PC-3 (cell line): ENCODE data around the gene GPD1L. TPM values are rescaled to one million over a fixed set of nuclear protein-coding genes. Genes with fewer than 3 reads are reported as not detected.

Source experiments
- ATAC-seq: fragments of 200-7000 bp; cut with Tn5 transposase; 2 replicates; pipeline ENCODE4 v1.9.1; 2020; ENCODE audit warnings: mild to moderate bottlenecking, moderate library complexity
- BruUV-seq: library from RNA; stranded (reverse); fragments of 400-500 nt; replicated peaks from 2 replicates; lab custom pipeline; 2021; lab: Mats Ljungman, UMichigan
- CTCF ChIA-PET: fragments of 300-600 bp; sonication (Branson Sonifier 250); formaldehyde crosslinking; loops from one replicate; lab custom pipeline; 2022; ENCODE audit warnings: antibody characterized with exemption; lab: Charles Lee
- POLR2A ChIA-PET: fragments of 300-600 bp; sonication (Branson Sonifier 250); formaldehyde crosslinking; loops from one replicate; lab custom pipeline; 2022; ENCODE audit warnings: antibody characterized with exemption; ENCODE audit not compliant: unreplicated experiment; lab: Charles Lee
- DNase-seq: peaks from one replicate; pipeline ENCODE4 v3.0.0-alpha.2; 2015
- H2AFZ ChIP-seq: fragments of 300-600 bp; sonication (generic); 2 replicates; pipeline ENCODE4 v1.6.0; 2016; ENCODE audit warnings: antibody characterized with exemption, low read length
- H3F3A ChIP-seq: fragments of 300-600 bp; sonication (generic); one replicate; pipeline ENCODE4 v1.6.0; 2017; ENCODE audit warnings: antibody characterized with exemption, low read length, control low read depth, mild to moderate bottlenecking; ENCODE audit not compliant: unreplicated experiment
- H3K27ac ChIP-seq: fragments of 300-600 bp; sonication (generic); 2 replicates; pipeline ENCODE4 v1.5.1; 2016; ENCODE audit warnings: mild to moderate bottlenecking, low read length
- H3K27me3 ChIP-seq: fragments of 300-600 bp; sonication (generic); 2 replicates; pipeline ENCODE4 v1.6.1; 2016; ENCODE audit warnings: low read length, mixed read lengths
- H3K36me3 ChIP-seq: fragments of 300-600 bp; sonication (generic); 2 replicates; pipeline ENCODE4 v1.6.1; 2016; ENCODE audit warnings: low read depth, mixed run types, low read length, mixed read lengths
- H3K4me1 ChIP-seq: fragments of 300-600 bp; sonication (generic); 2 replicates; pipeline ENCODE4 v1.5.1; 2016; ENCODE audit warnings: low read length; ENCODE audit not compliant: insufficient read depth
- H3K4me2 ChIP-seq: fragments of 300-600 bp; sonication (generic); 2 replicates; pipeline ENCODE4 v1.6.0; 2016; ENCODE audit warnings: low read length
- H3K4me3 ChIP-seq: fragments of 300-600 bp; sonication (generic); 2 replicates; pipeline ENCODE4 v1.5.1; 2016; ENCODE audit warnings: mild to moderate bottlenecking, low read length, mixed read lengths
- H3K79me2 ChIP-seq: fragments of 300-600 bp; sonication (generic); 2 replicates; pipeline ENCODE4 v1.6.1; 2017; ENCODE audit warnings: low read length, mixed read lengths
- H3K9ac ChIP-seq: fragments of 300-600 bp; sonication (generic); 2 replicates; pipeline ENCODE4 v1.6.0; 2016; ENCODE audit warnings: mild to moderate bottlenecking, low read length
- H3K9me2 ChIP-seq: fragments of 300-600 bp; sonication (generic); replicated peaks from 2 replicates; pipeline ENCODE4 v1.6.1; 2016; ENCODE audit warnings: mixed run types, low read length, mixed read lengths
- H3K9me3 ChIP-seq: fragments of 300-600 bp; sonication (generic); 2 replicates; pipeline ENCODE4 v1.6.1; 2016; ENCODE audit warnings: low read length, mixed read lengths
- H4K20me1 ChIP-seq: fragments of 300-600 bp; sonication (generic); 2 replicates; pipeline ENCODE4 v1.6.1; 2016; ENCODE audit warnings: low read length, mixed read lengths
- EZH2 ChIP-seq: fragments of 300-600 bp; sonication (generic); IDR thresholded peaks from one replicate; pipeline ENCODE4 v1.6.1; 2017; ENCODE audit warnings: antibody characterized with exemption, mild to moderate bottlenecking, low read length; ENCODE audit not compliant: unreplicated experiment
- EZH2phosphoT487 ChIP-seq: fragments of 300-600 bp; sonication (generic); IDR thresholded peaks from 2 replicates; pipeline ENCODE4 v1.6.1; 2018; ENCODE audit warnings: mild to moderate bottlenecking, antibody characterized with exemption, low read length, borderline replicate concordance
- intact Hi-C: fragments of 100-400 bp; cut with micrococcal nuclease; formaldehyde crosslinking; loops from 2 replicates; pipeline ENCODE4 v1.9.0; 2023
- total RNA-seq: library from RNA; depleted of rRNA; stranded (reverse); fragments of >200 nt; gene quantifications from 2 replicates; pipeline ENCODE4 v1.2.3, GENCODE V29; 2014
- TF ChIP-seq, protein P1 (sequence below): fragments of 300-600 bp; sonication (generic); conservative IDR thresholded peaks from 2 replicates; pipeline ENCODE4 v1.5.1; 2017; ENCODE audit warnings: antibody characterized with exemption, low read depth, mild to moderate bottlenecking, low read length

Gene GPD1L
- total RNA-seq, 1 experiment from 2014 or later, result 33.7 TPM

DNA sequence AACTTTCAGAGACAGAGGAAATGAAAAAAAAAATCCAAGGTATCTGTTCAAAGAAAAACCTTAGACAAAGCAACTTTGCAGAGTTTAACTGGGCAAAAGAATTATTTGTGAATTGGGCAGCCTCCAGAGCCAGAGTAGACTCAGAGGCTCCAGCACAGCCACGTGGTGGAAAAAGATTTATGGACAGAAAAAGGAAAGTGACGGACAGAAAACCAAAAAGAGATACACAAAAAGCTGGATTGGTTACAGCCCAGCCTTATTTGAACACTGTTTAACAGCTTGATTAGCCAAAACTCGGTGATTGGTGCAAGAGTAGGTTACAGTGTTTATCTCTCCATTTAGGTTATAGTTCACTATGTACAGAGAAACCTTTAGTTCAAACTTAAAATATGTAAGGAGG, 23.7 kb upstream of the GPD1L start:
- H3K79me2 ChIP-seq, result no peaks in the 10 kb centered on the region
- no peaks in the 10 kb centered on the region for H3K9me3 ChIP-seq
- H3K9ac ChIP-seq, result no peak overlapping the region
- DNase-seq, result peak; percentile 14
- H3K27ac ChIP-seq, result no peak overlapping the region
- TF ChIP-seq, protein P1, sequence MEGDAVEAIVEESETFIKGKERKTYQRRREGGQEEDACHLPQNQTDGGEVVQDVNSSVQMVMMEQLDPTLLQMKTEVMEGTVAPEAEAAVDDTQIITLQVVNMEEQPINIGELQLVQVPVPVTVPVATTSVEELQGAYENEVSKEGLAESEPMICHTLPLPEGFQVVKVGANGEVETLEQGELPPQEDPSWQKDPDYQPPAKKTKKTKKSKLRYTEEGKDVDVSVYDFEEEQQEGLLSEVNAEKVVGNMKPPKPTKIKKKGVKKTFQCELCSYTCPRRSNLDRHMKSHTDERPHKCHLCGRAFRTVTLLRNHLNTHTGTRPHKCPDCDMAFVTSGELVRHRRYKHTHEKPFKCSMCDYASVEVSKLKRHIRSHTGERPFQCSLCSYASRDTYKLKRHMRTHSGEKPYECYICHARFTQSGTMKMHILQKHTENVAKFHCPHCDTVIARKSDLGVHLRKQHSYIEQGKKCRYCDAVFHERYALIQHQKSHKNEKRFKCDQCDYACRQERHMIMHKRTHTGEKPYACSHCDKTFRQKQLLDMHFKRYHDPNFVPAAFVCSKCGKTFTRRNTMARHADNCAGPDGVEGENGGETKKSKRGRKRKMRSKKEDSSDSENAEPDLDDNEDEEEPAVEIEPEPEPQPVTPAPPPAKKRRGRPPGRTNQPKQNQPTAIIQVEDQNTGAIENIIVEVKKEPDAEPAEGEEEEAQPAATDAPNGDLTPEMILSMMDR, result no peak
- TF ChIP-seq EZH2phosphoT487 (no peak), EZH2 (no peak)
- H2AFZ ChIP-seq, result peak overlapping the region; percentile 37
- BruUV-seq, result no TSS peak
- no peaks in the 10 kb centered on the region for H3F3A ChIP-seq
- ChIA-PET CTCF (interaction anchor here (0.7 kb wide), 1 partner anchor 91 kb away, joined by 3 read pairs; no protein-coding TSS in a partner anchor), POLR2A (no interaction called here)
- ATAC-seq, result peak; percentile 83
- no peak overlapping the region for H3K4me3 ChIP-seq
- peaks cover 9% of the 10 kb centered on the region for H3K4me1 ChIP-seq
- H3K27me3 ChIP-seq, result no peaks in the 10 kb centered on the region
- peak overlapping the region; percentile 8 for H3K4me2 ChIP-seq
- H4K20me1 ChIP-seq, result no peaks in the 10 kb centered on the region
- H3K36me3 ChIP-seq, result no peaks in the 10 kb centered on the region
- intact Hi-C loops, result loop anchor here (1.0 to 5.0 kb wide), 3 partner anchors 35 to 64 kb away; no protein-coding TSS in a partner anchor
- H3K9me2 ChIP-seq, result no peaks in the 10 kb centered on the region

- Histone ChIP-seq H3K27ac (no peak overlapping the region), H3K4me1 (peaks cover 7% of the 10 kb centered on the region), H3K27me3 (no peaks in the 10 kb centered on the region), H3K36me3 (no peaks in the 10 kb centered on the region), H4K20me1 (no peaks in the 10 kb centered on the region), H3K9ac (no peak overlapping the region), H3K4me2 (no peak overlapping the region), H3K9me2 (no peaks in the 10 kb centered on the region), H3K4me3 (no peak overlapping the region), H3K9me3 (no peaks in the 10 kb centered on the region), H2AFZ (no peak overlapping the region), H3F3A (no peaks in the 10 kb centered on the region), H3K79me2 (no peaks in the 10 kb centered on the region)
- intact Hi-C loops, result loop anchor here (2.0 to 5.0 kb wide), 2 partner anchors 36 to 61 kb away; no protein-coding TSS in a partner anchor
- DNase-seq, result no peak
- ChIA-PET CTCF (no interaction called here), POLR2A (no interaction called here)
- no TSS peak for BruUV-seq
- TF ChIP-seq, protein P1, result no peak
- no peak for ATAC-seq
Observed at GRCh38 chr3:32083702-32084270, 22.6 kb upstream of the GPD1L start.

- no peak overlapping the region for H3K9ac ChIP-seq
- TF ChIP-seq, protein P1, result no peak
- TF ChIP-seq EZH2phosphoT487 (no peak), EZH2 (no peak)
- H3K27ac ChIP-seq, result no peak overlapping the region
- CTCF ChIA-PET, result no interaction called here
- POLR2A ChIA-PET, result no interaction called here
- DNase-seq (no peak), ATAC-seq (no peak)
- no peaks in the 10 kb centered on the region for H3F3A ChIP-seq
- no peaks in the 10 kb centered on the region for H3K27me3 ChIP-seq
- intact Hi-C loops, result loop anchor here (5.0 kb wide), 1 partner anchor 38 kb away; no protein-coding TSS in a partner anchor
- H3K9me3 ChIP-seq, result peaks cover 7% of the 10 kb centered on the region; the same call in 1 of the 2 replicates
- H3K9me2 ChIP-seq, result no peaks in the 10 kb centered on the region
- BruUV-seq, result no TSS peak
- H4K20me1 ChIP-seq, result no peaks in the 10 kb centered on the region
- H3K4me2 ChIP-seq, result no peak overlapping the region
- no peaks in the 10 kb centered on the region for H3K36me3 ChIP-seq
- H3K4me1 ChIP-seq, result peaks cover 7% of the 10 kb centered on the region
- no peak overlapping the region for H2AFZ ChIP-seq
- H3K79me2 ChIP-seq, result no peaks in the 10 kb centered on the region
- no peak overlapping the region for H3K4me3 ChIP-seq
Observed at GRCh38 chr3:32084870-32085269, 21.6 kb upstream of the GPD1L start.
